GM18867 (cell line): ENCODE data around the gene KIAA0586.
"Not testable (repeated sequence)": the region's sequence is repeated elsewhere in the genome, so short reads cannot be mapped to it uniquely, and the experiment has no call there.

Experiments
- ATAC-seq: cut with Tn5 transposase; IDR thresholded peaks from one replicate; pipeline ENCODE4 v1.9.1; 2021; ENCODE audit warnings: mild to moderate bottlenecking, moderate library complexity; ENCODE audit not compliant: unreplicated experiment

Gene KIAA0586

GRCh38 chr14:58541633-58542022 is 114.1 kb downstream of the KIAA0586 start:
- no peak for ATAC-seq

GRCh38 chr14:58543253-58543652 is 115.7 kb downstream of the KIAA0586 start:
- no peak for ATAC-seq

- ATAC-seq: no peak
Measured at GRCh38 chr14:58547649-58548048, 120.1 kb downstream of the KIAA0586 start.

GRCh38 chr14:58549105-58549757 is 121.7 kb downstream of the KIAA0586 start:
- no peak for ATAC-seq

GRCh38 chr14:58553959-58554358 is 126.4 kb downstream of the KIAA0586 start:
- no peak for ATAC-seq

GRCh38 chr14:58555647-58556046 is 128.1 kb downstream of the KIAA0586 start:
- no peak for ATAC-seq

GRCh38 chr14:58557242-58557641 is 129.7 kb downstream of the KIAA0586 start:
- no peak for ATAC-seq

- no peak for ATAC-seq
Measured at GRCh38 chr14:58560208-58560607, 132.7 kb downstream of the KIAA0586 start.

- ATAC-seq: no peak
Measured at GRCh38 chr14:58562141-58562540, 134.6 kb downstream of the KIAA0586 start.

GRCh38 chr14:58563978-58564377 is 136.5 kb downstream of the KIAA0586 start:
- ATAC-seq: no peak

- no peak for ATAC-seq
Measured at GRCh38 chr14:58565832-58566231, 138.3 kb downstream of the KIAA0586 start.

- no peak for ATAC-seq
Measured at GRCh38 chr14:58566979-58567378, 139.5 kb downstream of the KIAA0586 start.

- ATAC-seq: no peak
Measured at GRCh38 chr14:58568322-58568721, 140.8 kb downstream of the KIAA0586 start.

GRCh38 chr14:58571256-58571655 is 143.7 kb downstream of the KIAA0586 start:
- no peak for ATAC-seq

- peak; percentile 50 for ATAC-seq
Measured at GRCh38 chr14:58571769-58572472, 144.4 kb downstream of the KIAA0586 start.

- peak; percentile 22 for ATAC-seq
Measured at GRCh38 chr14:58572473-58572853, 144.9 kb downstream of the KIAA0586 start.

- no peak for ATAC-seq
Measured at GRCh38 chr14:58572863-58573262, 145.3 kb downstream of the KIAA0586 start.

GRCh38 chr14:58574623-58575022 is 147.1 kb downstream of the KIAA0586 start:
- no peak for ATAC-seq

- no peak for ATAC-seq
Measured at GRCh38 chr14:58575956-58576355, 148.4 kb downstream of the KIAA0586 start.

GRCh38 chr14:58580035-58580434 is 152.5 kb downstream of the KIAA0586 start:
- ATAC-seq: not testable (repeated sequence)

GRCh38 chr14:58581389-58581788 is 153.9 kb downstream of the KIAA0586 start:
- ATAC-seq: not testable (repeated sequence)

GRCh38 chr14:58584383-58584782 is 156.9 kb downstream of the KIAA0586 start:
- no peak for ATAC-seq

GRCh38 chr14:58587271-58587670 is 159.8 kb downstream of the KIAA0586 start:
- ATAC-seq: no peak
